Retinal pigment epithelial cell (primary cell): ENCODE measurements around the gene SHISA9.

ENCODE experiments used
- DNase-seq: peaks from one replicate; pipeline ENCODE4 v3.0.0-alpha.2; 2010; ENCODE audit warnings: low read depth
- H3K4me3 ChIP-seq: 2 replicates; pipeline ENCODE4 v1.5.1; 2011; ENCODE audit warnings: mild to moderate bottlenecking, low read length, control low read depth, moderate library complexity
- TF ChIP-seq, protein P1 (sequence below): conservative IDR thresholded peaks from 2 replicates; pipeline ENCODE4 v1.5.1; 2011; ENCODE audit warnings: low read depth, low read length, control low read depth, inconsistent platforms

SHISA9 gene

DNA sequence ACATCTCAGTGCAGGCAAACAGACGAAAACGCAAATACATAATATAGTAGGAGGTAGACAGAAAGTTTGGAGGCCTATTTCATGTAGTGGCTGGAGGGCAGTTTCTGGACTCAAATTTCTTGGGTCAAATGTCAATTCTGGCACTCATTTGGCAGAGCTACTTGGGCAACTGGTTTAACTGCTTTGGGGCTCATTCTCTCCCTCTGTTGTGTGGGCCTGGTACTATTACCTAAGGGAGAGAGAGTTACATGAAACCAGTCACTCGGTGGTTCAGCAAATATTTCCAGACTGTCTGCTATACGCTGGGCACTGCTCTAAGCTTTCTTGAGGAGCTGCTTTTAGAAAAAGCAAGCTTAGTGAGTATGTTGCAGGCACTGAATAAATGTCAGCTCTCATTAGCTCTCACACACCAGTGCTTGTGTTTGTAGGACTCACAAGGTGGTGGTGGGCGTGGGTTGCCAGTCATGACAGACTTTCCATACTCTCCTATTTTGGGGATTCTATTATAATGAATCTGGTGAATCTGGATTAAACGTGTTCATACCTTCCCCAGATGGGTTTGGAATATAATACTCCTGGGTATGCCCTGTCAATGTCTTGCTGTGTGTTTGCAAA is 1.8 kb upstream of the SHISA9 start:
- TF ChIP-seq, protein P1, sequence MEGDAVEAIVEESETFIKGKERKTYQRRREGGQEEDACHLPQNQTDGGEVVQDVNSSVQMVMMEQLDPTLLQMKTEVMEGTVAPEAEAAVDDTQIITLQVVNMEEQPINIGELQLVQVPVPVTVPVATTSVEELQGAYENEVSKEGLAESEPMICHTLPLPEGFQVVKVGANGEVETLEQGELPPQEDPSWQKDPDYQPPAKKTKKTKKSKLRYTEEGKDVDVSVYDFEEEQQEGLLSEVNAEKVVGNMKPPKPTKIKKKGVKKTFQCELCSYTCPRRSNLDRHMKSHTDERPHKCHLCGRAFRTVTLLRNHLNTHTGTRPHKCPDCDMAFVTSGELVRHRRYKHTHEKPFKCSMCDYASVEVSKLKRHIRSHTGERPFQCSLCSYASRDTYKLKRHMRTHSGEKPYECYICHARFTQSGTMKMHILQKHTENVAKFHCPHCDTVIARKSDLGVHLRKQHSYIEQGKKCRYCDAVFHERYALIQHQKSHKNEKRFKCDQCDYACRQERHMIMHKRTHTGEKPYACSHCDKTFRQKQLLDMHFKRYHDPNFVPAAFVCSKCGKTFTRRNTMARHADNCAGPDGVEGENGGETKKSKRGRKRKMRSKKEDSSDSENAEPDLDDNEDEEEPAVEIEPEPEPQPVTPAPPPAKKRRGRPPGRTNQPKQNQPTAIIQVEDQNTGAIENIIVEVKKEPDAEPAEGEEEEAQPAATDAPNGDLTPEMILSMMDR = no peak
- no peak for DNase-seq
- H3K4me3 ChIP-seq = no peak overlapping the region

DNA sequence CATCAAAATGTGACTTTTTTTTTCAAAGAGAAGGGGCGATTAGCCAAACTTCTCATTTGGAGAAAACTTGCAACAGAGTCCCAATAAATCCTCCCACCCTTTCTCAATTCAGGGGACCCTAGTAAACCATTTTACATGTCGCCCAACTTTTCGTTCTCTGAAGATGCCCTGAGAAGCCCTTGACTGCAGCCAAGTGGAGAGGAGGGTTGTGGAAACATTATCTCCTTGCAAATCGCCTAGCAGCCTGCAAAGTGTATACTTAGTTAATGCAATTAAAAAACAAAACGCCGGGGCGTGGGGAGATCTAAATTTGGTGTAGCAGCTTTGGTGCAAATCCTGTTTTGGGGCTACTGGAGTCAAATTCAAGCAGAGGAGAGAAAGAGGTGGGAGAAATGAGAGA is 1.2 kb upstream of the SHISA9 start:
- TF ChIP-seq, protein P1 = no peak
- DNase-seq = no peak

DNA sequence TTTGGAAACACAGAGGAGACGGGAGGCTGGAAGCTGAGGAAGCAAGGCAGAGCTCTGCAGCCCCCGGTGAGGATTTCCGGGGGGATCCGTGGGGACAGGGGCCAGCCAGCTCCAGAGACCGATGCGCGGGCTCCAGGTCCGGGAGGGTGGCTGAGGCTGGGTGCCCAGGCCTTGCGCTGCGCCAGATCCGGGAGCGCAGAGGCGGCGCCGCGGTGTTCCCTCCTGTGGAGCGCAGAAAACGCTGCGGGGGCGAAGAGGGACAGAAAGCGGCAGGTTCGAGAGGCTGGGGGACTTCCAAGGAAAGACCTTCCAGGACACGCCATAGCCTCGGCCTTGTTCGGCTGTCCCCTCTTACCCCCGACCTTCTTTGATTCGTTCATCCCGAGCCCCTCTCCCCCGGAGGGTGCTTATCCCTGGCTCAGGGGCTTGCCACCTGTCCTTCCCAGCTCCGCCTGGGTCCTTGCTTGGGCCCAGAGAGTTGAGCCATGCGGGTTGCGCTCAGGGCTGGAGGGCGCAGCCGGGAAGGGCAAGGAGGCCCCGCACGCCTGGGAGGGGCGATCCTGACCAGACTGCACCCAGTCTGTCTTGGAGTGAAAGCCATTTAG is 697 bp upstream of the SHISA9 start:
- no peak for DNase-seq

More for the DNA sequence above, 1.2 kb upstream of the SHISA9 start:
- H3K4me3 ChIP-seq = no peak overlapping the region

DNA sequence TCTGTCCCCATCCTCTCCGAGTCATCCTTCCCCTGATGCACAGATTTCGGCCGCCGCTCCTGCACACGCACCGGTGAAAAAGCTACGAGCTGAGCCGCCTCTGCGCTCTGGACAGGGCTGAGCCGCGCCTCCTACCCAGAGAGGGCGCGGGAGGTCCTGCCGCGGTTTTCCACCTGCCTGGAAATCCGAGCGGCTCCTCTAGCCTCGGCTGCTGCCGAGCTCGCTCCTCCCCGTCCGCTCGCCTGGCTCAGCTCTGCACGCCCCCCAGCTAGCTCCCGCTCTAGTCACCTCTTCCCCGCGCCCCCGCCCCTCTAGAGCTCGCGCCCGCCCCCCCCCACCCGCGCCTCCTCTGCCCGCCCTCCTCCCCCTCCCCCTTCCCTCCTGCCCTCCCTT is 198 bp upstream of the SHISA9 start:
- TF ChIP-seq, protein P1 = no peak
- DNase-seq = no peak
- H3K4me3 ChIP-seq = peak overlapping the region; percentile 20

More for the DNA sequence above, 697 bp upstream of the SHISA9 start:
- H3K4me3 ChIP-seq = peak overlapping the region; percentile 20
- TF ChIP-seq, protein P1 = no peak

DNA sequence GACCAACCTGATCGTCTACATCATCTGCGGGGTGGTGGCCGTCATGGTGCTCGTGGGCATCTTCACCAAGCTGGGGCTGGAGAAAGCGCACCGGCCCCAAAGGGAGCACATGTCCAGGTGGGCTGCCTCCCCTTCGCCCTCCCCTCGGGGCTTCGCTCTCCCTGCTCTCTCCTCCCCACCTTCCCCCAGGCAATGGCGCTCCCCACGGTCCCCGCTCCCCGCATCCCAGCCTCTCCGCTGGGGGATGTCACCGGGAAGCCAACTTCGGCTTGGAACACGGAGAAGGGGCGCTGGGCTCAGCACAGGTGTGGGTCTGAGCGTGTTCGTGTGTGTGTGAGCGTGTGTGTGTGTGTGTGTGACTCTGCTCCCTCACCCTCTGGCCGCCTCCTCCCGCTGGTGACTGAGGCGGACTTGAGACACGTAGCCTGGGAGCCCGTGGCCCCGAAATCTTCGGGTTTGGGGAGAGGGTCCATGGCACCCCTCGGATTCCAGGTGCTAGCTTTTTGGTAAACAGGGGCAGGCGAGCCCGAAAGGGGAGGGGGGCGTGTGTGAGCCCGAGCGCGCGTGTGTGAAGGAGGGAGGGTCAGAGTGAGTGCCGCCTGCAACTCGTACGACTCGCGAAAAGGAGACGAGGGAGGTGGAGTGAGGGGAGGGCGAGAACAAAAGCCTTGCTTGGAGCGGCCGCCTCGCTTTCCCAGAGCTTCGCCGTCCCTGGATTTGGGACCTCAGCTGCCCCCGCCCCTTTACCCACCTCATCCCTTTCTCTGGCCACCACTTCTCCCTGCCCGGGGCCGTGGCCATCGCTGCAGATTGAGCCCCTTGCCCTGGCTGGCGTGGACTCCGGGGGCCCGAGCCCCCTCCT is 1.3 kb downstream of the SHISA9 start:
- peak overlapping the region; percentile 39 for H3K4me3 ChIP-seq
- TF ChIP-seq, protein P1 = no peak
- no peak for DNase-seq

DNA sequence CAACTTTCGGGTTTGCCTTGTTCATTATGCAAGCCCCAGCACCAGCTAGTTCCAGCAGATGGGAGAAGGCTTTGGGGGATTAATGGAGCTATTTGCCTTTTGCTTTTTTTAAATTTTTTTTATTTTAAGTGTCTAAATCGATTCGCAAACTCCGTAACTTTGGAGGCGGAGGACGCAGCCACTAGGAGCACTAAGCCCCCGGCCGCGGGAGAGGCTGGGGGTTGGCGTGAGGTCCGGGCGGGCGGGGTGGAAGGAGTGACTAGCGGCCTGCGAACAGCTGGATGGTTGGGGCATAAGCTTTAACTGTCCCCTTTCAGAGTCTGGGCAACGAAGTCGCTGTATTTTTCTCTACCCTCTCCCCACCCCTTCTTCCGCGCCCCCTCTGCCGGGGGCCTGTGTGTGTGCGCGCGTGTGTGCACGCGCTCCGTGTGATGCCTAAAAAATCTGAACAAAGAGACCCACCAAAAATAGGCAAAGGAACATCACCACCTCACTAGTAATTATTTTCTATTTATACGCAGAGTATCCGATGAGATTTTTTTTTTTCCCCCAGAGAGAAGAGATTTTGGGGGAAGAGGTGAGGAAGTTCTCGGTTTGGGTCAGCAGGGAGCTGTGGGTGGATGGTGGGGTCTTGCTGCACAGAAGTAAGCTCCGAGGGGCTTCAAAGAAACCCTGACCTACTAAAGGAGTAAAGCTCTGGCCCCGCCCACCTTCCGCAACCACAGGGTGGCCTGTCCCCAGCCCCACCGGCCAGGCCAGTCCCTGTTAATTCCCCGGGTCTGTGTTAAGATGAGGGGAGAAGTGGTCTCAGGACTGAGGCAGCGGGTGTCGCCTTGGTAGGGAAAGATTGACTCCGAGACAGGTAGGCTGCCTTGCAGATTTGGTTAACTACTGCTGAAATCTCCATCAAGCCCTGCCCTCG is 2.3 kb downstream of the SHISA9 start:
- H3K4me3 ChIP-seq = peak overlapping the region; percentile 39

More for the DNA sequence above, 2.3 kb downstream of the SHISA9 start:
- TF ChIP-seq, protein P1 = no peak
- no peak for DNase-seq
